Measurements from ENCODE around the gene SMTNL1.

Gene SMTNL1

DNA sequence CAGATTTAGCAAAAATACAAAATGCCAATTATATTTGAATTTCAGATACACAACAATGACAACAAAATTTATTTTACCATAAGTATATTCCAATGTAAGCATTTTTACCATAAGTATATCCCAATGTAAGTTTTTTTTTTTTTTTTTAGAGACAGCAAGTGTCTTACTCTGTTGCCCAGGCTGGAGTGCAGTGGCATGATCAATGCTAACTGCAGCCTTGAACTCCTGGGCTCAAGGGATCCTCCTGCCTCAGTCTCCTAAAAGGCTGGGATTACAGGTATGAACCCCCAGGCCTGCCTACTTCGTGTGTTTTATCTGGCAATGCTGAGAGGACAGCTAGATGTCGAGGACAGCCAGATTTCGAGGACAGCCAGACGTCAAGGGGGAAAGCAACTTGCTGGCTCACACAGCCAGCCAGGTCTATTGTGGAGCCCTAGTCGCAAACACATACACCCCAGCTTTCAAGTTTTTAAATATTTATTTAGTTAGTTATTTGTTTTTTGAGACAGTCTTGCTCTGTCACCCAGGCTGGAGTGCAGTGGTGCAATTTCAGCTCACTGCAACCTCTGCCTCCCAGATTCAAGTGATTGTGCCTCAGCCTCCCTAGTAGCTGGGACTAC is 59.0 kb downstream of the SMTNL1 start:
- DNase-seq: no peak

DNA sequence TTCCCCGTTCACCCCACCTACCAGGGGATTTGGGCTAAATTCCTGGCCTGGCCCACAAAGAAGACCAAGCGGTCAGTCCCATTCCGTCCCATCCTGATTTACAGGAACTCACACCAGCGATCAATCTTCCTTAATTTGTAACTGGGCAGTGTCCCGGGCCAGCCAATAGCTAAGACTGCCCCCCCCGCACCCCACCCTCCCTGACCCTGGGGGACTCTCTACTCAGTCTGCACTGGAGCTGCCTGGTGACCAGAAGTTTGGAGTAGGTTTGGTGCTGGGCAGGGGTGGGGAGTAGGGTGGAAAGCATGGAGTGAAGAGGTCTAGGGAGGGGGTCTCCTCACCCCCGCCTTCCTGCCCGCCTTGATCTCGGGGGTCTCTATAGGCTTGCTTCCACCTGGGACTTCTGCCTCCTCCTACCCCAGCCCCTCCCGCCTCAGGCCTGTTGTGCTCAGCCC is 60.1 kb downstream of the SMTNL1 start, which contains the start of gene SERPING1:
Gene SERPING1, plus strand, starts transcription at position 225 of the 455 bp plus-strand sequence. CDS start 586 bp downstream, outside the sequence.
- no peak for DNase-seq

DNA sequence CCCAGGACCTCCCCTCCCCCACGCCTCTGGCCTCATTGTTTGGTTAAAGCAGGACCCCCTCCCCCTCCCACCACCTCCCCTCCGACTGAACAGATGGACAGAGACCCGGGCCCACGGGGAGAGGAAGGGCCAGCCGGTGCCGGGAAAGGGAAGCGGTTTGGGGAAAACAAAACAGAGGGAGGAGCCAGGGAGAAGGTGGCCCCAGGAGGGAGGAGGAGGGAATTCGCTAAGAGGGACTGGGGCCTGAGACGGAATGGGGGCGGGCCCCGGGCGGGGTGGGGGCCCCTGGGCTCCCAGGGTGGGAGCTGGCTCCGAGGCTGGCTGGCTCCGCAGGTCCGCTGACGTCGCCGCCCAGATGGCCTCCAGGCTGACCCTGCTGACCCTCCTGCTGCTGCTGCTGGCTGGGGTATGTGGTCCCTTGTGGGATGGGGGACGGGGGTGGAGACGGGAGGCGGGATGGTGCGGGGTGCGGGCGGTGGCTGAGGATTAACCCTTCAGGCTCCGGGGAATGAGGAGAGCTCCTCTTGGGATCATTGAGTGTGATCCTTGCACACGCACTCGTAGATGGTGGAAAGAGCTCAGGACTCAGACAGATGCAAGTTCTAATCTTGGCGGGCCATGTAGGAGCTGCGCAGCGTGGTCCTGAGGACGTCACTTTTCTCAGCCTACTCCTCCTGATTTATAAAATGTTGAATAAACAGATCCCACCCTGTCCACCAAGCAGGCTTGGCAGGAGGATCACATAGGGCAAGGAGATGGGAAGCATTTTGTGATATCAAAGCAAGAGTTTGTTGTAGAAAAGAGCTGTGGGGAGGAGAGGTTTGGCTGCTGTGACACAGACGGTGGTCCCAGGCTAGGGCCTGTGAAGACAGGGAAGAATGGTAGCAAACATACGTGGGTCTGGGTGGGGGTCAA is 60.8 kb downstream of the SMTNL1 start:
- DNase-seq: no peak

DNA sequence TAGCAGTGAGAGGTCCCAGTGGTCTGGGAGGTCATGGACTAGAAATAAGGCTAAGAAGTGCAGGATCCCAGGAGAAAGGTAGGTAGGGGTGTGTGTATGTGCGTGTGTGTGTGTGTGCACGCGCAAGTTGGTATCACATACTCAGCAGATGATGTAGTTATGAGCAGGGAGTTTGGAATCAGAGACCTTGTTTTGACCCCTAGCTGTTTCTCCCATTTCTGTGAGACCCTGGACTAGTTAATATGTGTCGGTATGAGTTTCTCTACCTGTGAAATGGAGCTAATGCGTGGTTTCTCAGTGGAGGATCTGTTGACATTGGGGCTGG is 61.4 kb downstream of the SMTNL1 start:
- DNase-seq: no peak

DNA sequence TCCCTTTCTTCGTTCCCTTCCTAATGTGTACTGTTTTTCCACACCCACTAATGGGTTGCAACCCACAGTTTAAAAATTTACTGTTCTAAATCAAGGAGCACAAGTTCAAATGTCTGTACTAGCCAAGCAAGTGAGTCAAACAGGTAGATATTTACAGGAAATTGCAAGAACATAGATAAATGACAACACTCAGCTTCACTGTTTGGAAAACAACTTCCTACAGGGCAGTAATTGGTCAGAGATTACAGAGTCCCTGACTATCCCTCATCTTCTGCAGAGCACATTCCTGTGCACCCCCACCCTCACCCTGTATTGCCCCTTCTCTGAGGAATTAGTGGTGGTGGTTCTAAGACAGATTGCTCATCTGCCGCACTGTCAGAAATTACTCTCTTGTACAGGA is 62.0 kb downstream of the SMTNL1 start:
- DNase-seq: no peak

Data from activated gamma-delta T cell (primary cell).